Gastrocnemius medialis (tissue), 4 donors: ENCODE data around the gene NFKBIZ.

ENCODE experiments used
- CTCF ChIP-seq, 5 experiments: fragments of 450-650 bp in 3 of 5; fragments of 200-600 bp in 2 of 5; sonication (generic) in 2 of 5; IDR thresholded peaks in 4 of 5; conservative IDR thresholded peaks in 1 of 5; 1 replicate in 4 of 5; 2 replicates in 1 of 5; pipeline ENCODE4 v1.5.1; 2016 to 2019; ENCODE audit warnings: antibody characterized with exemption in 5 of 5, mild to moderate bottlenecking in 3 of 5, moderate library complexity in 3 of 5
- POLR2A ChIP-seq, 2 donors: fragments of 450-650 bp; IDR thresholded peaks; one replicate each; pipeline ENCODE4 v1.6.1; 2017; ENCODE audit warnings: antibody characterized with exemption in 2 of 2, mild to moderate bottlenecking in 2 of 2, moderate library complexity in 2 of 2

- TF ChIP-seq CTCF (IDR thresholded peaks at IDR 0.05 in 4 of 5, conservative IDR thresholded peaks at IDR 0.05 in 1 of 5) (peak; percentile 60 to 73 (median 61)), POLR2A (IDR thresholded peaks at IDR 0.05) (no peak)
These were observed 39.9 kb upstream of the NFKBIZ start for GRCh38 chr3:101809178-101810021.
